IPS-18c (cell line): Measurements from ENCODE around the gene GALNT18.

Experiments
- H3K4me3 ChIP-seq: 2 replicates; pipeline ENCODE4 v1.7.0; 2013; ENCODE audit warnings: low read depth, mild to moderate bottlenecking, low read length, moderate library complexity; ENCODE audit not compliant: insufficient read depth
- H3K9me3 ChIP-seq: one replicate; pipeline ENCODE4 v1.6.1; 2013; ENCODE audit warnings: mild to moderate bottlenecking, low read length, moderate library complexity; ENCODE audit not compliant: control insufficient read depth, insufficient read depth

Gene GALNT18

GRCh38 chr11:11604370-11604990 lies 17.3 kb downstream of the GALNT18 start:
- no peaks in the 10 kb centered on the region for H3K9me3 ChIP-seq

GRCh38 chr11:11602011-11602410 lies 19.8 kb downstream of the GALNT18 start:
- Histone ChIP-seq H3K4me3 (no peak overlapping the region), H3K9me3 (no peaks in the 10 kb centered on the region)

More at GRCh38 chr11:11604370-11604990, 17.3 kb downstream of the GALNT18 start:
- no peak overlapping the region for H3K4me3 ChIP-seq

- Histone ChIP-seq H3K4me3 (no peak overlapping the region), H3K9me3 (no peaks in the 10 kb centered on the region)
These were observed 21.5 kb downstream of the GALNT18 start for GRCh38 chr11:11600288-11600687.

GRCh38 chr11:11598243-11598642 lies 23.6 kb downstream of the GALNT18 start:
- H3K4me3 ChIP-seq, result no peak overlapping the region
- H3K9me3 ChIP-seq, result no peaks in the 10 kb centered on the region

- Histone ChIP-seq H3K9me3 (no peaks in the 10 kb centered on the region), H3K4me3 (no peak overlapping the region)
These were observed 27.6 kb downstream of the GALNT18 start for GRCh38 chr11:11594162-11594561.

- Histone ChIP-seq H3K9me3 (no peaks in the 10 kb centered on the region), H3K4me3 (no peak overlapping the region)
These were observed 29.6 kb downstream of the GALNT18 start for GRCh38 chr11:11592146-11592684.

GRCh38 chr11:11589437-11589836 lies 32.4 kb downstream of the GALNT18 start:
- Histone ChIP-seq H3K4me3 (no peak overlapping the region), H3K9me3 (peaks cover 1% of the 10 kb centered on the region)

GRCh38 chr11:11588891-11589290 lies 32.9 kb downstream of the GALNT18 start:
- peaks cover 2% of the 10 kb centered on the region for H3K9me3 ChIP-seq
- H3K4me3 ChIP-seq, result no peak overlapping the region

- H3K4me3 ChIP-seq, result no peak overlapping the region
- peaks cover 2% of the 10 kb centered on the region for H3K9me3 ChIP-seq
These were observed 33.6 kb downstream of the GALNT18 start for GRCh38 chr11:11588243-11588642.

- H3K9me3 ChIP-seq, result peaks cover 2% of the 10 kb centered on the region
- H3K4me3 ChIP-seq, result no peak overlapping the region
These were observed 34.7 kb downstream of the GALNT18 start for GRCh38 chr11:11587122-11587521.

GRCh38 chr11:11586465-11586864 lies 35.3 kb downstream of the GALNT18 start:
- H3K4me3 ChIP-seq, result no peak overlapping the region
- peaks cover 2% of the 10 kb centered on the region for H3K9me3 ChIP-seq

GRCh38 chr11:11584937-11585336 lies 36.9 kb downstream of the GALNT18 start:
- Histone ChIP-seq H3K9me3 (peaks cover 2% of the 10 kb centered on the region), H3K4me3 (no peak overlapping the region)

GRCh38 chr11:11584530-11584810 lies 37.3 kb downstream of the GALNT18 start:
- Histone ChIP-seq H3K4me3 (no peak overlapping the region), H3K9me3 (peaks cover 2% of the 10 kb centered on the region)

GRCh38 chr11:11583801-11584529 lies 37.8 kb downstream of the GALNT18 start:
- Histone ChIP-seq H3K9me3 (peaks cover 2% of the 10 kb centered on the region), H3K4me3 (no peak overlapping the region)

- Histone ChIP-seq H3K4me3 (no peak overlapping the region), H3K9me3 (peaks cover 2% of the 10 kb centered on the region)
These were observed 39.6 kb downstream of the GALNT18 start for GRCh38 chr11:11582011-11582701.

- Histone ChIP-seq H3K4me3 (no peak overlapping the region), H3K9me3 (peaks cover 2% of the 10 kb centered on the region)
These were observed 40.3 kb downstream of the GALNT18 start for GRCh38 chr11:11581481-11581880.

GRCh38 chr11:11580841-11581411 lies 40.9 kb downstream of the GALNT18 start:
- no peak overlapping the region for H3K4me3 ChIP-seq
- H3K9me3 ChIP-seq, result peaks cover 2% of the 10 kb centered on the region

GRCh38 chr11:11580012-11580411 lies 41.8 kb downstream of the GALNT18 start:
- H3K9me3 ChIP-seq, result peaks cover 2% of the 10 kb centered on the region
- no peak overlapping the region for H3K4me3 ChIP-seq
